H4 (cell line): Measurements from ENCODE around the gene GRB7. TPM values are rescaled to one million over a fixed set of nuclear protein-coding genes. Genes with fewer than 3 reads are reported as not detected.

Experiments used
- total RNA-seq: library from RNA; depleted of rRNA; stranded (reverse); fragments of >200 nt; shearing (Covaris generic); gene quantifications from 2 replicates; pipeline ENCODE4 v1.2.3, GENCODE V29; 2014; rRNA removed

GRB7 gene
- total RNA-seq, 1 experiment from 2014 or later: not detected

Other genes starting within 250 kb of the GRB7 start
- 0.02 TPM in 1 of 2 replicates, not detected in the other for gene NEUROD2, start 130.0 kb upstream of the GRB7 start, total RNA-seq
- gene PPP1R1B, start 111.0 kb upstream of the GRB7 start, total RNA-seq: not detected in 2 replicates
- 20.7 and 22.9 TPM in 2 replicates for gene STARD3, start 100.8 kb upstream of the GRB7 start, total RNA-seq
- 0.81 TPM in 1 of 2 replicates, not detected in the other for gene TCAP, start 72.6 kb upstream of the GRB7 start, total RNA-seq
- gene PNMT, start 69.5 kb upstream of the GRB7 start, total RNA-seq: not detected in 2 replicates
- 10.9 and 11.4 TPM in 2 replicates for gene PGAP3, start 49.9 kb upstream of the GRB7 start, total RNA-seq
- gene ERBB2, start 37.9 kb upstream of the GRB7 start, total RNA-seq: 10.1 and 18.5 TPM in 2 replicates
- 91.9 and 99.5 TPM in 2 replicates for gene MIEN1, start 7.4 kb upstream of the GRB7 start, total RNA-seq
- gene IKZF3, start 126.4 kb downstream of the GRB7 start, total RNA-seq: 0.04 TPM in 1 of 2 replicates, not detected in the other
- gene ZPBP2, start 130.3 kb downstream of the GRB7 start, total RNA-seq: not detected in 2 replicates
- gene GSDMB, start 180.7 kb downstream of the GRB7 start, total RNA-seq: 0.10 TPM in 1 of 2 replicates, not detected in the other
- 21.8 and 24.0 TPM in 2 replicates for gene ORMDL3, start 189.7 kb downstream of the GRB7 start, total RNA-seq
- gene LRRC3C, start 189.8 kb downstream of the GRB7 start, total RNA-seq: not detected in 2 replicates
- not detected in 2 replicates for gene GSDMA, start 225.1 kb downstream of the GRB7 start, total RNA-seq
- gene PSMD3, start 242.9 kb downstream of the GRB7 start, total RNA-seq: 165 and 172 TPM in 2 replicates